H1 (cell line): ENCODE results near the gene PLVAP. TPM values are rescaled to one million over a fixed set of nuclear protein-coding genes. Genes with fewer than 3 reads are reported as not detected.

Source experiments
- CTCF ChIA-PET: fragments of 300-600 bp; sonication (Branson Sonifier 250); formaldehyde crosslinking; loops from one replicate; lab custom pipeline; 2021; ENCODE audit not compliant: partially characterized antibody; lab: Charles Lee
- POLR2A ChIA-PET: fragments of 300-600 bp; sonication (Branson Sonifier 250); formaldehyde crosslinking; loops from one replicate; lab custom pipeline; 2021; ENCODE audit warnings: inconsistent platforms; ENCODE audit not compliant: partially characterized antibody; lab: Charles Lee
- DNase-seq, 2 experiments: peaks; one replicate each; pipeline versions ENCODE4 v3.0.0 to v3.0.0-alpha.2; 2010 to 2022; ENCODE audit warnings: low spot score in 2 of 2, low read depth in 1 of 2, mixed read lengths in 1 of 2
- FAIRE-seq: peaks from 2 replicates; lab custom pipeline; 2011; peaks lifted over from hg19 to GRCh38; lab: Jason Lieb, UNC
- H2AFZ ChIP-seq: 2 replicates; pipeline ENCODE4 v1.8.1; 2012; ENCODE audit warnings: low read length, inconsistent platforms
- H2AK5ac ChIP-seq: 2 replicates; pipeline ENCODE4 v1.6.1; 2013; ENCODE audit warnings: low read depth, low read length
- H2BK120ac ChIP-seq: replicated peaks from 2 replicates; pipeline ENCODE3; 2013; ENCODE audit warnings: low read depth, low read length, inconsistent platforms
- H2BK12ac ChIP-seq: 2 replicates; pipeline ENCODE4 v1.6.1; 2013; ENCODE audit warnings: low read depth, low read length
- H2BK15ac ChIP-seq: 2 replicates; pipeline ENCODE4 v1.6.1; 2013; ENCODE audit warnings: low read length
- H2BK20ac ChIP-seq: 2 replicates; pipeline ENCODE4 v1.6.1; 2013; ENCODE audit warnings: low read length
- H2BK5ac ChIP-seq: 2 replicates; pipeline ENCODE4 v1.6.1; 2013; ENCODE audit warnings: low read depth, low read length
- H3K14ac ChIP-seq: 2 replicates; pipeline ENCODE4 v1.6.1; 2013; ENCODE audit warnings: inconsistent platforms; ENCODE audit not compliant: insufficient read length
- H3K18ac ChIP-seq: 2 replicates; pipeline ENCODE4 v1.6.1; 2013; ENCODE audit warnings: low read length; ENCODE audit errors: extremely low read depth
- H3K23ac ChIP-seq: 2 replicates; pipeline ENCODE4 v1.6.1; 2013; ENCODE audit warnings: inconsistent platforms; ENCODE audit not compliant: insufficient read length
- H3K23me2 ChIP-seq: 2 replicates; pipeline ENCODE4 v1.6.1; 2013; ENCODE audit warnings: low read depth, low read length
- H3K27ac ChIP-seq: 2 replicates; pipeline ENCODE4 v1.6.1; 2011; ENCODE audit warnings: low read depth, low read length, inconsistent platforms
- H3K27me3 ChIP-seq, 4 experiments: replicated peaks in 1 of 4; 1 replicate in 1 of 4; 2 replicates in 3 of 4; pipeline versions ENCODE4 v1.6.1 to v1.8.1; 2011 to 2013; ENCODE audit warnings: low read length in 3 of 4, mild to moderate bottlenecking in 3 of 4, inconsistent platforms in 2 of 4, mixed read lengths in 2 of 4, moderate library complexity in 1 of 4; ENCODE audit not compliant: control insufficient read depth in 3 of 4, insufficient read depth in 3 of 4; ENCODE audit errors: extremely low read depth in 1 of 4
- H3K36me3 ChIP-seq, 4 experiments: 2 replicates each; pipeline versions ENCODE4 v1.6.1 to v1.8.1; 2011 to 2013; ENCODE audit warnings: mild to moderate bottlenecking in 4 of 4, low read length in 3 of 4, moderate library complexity in 2 of 4, control low read depth in 1 of 4, inconsistent platforms in 1 of 4; ENCODE audit not compliant: insufficient read depth in 4 of 4, control insufficient read depth in 2 of 4
- H3K4ac ChIP-seq: replicated peaks from 2 replicates; pipeline ENCODE3; 2013; ENCODE audit warnings: low read length, low read depth, mixed read lengths, inconsistent platforms; ENCODE audit not compliant: insufficient read length
- H3K4me1 ChIP-seq, 4 experiments: replicated peaks in 1 of 4; 1 replicate in 1 of 4; 2 replicates in 3 of 4; pipeline versions ENCODE4 v1.6.1 to v1.8.1; 2011 to 2013; ENCODE audit warnings: low read length in 3 of 4, inconsistent platforms in 2 of 4, mixed read lengths in 1 of 4; ENCODE audit not compliant: insufficient read depth in 4 of 4, control insufficient read depth in 3 of 4
- H3K4me2 ChIP-seq, 2 experiments: 2 replicates each; pipeline versions ENCODE4 v1.6.1 to v1.8.1; 2011 to 2013; ENCODE audit warnings: low read depth in 2 of 2, low read length in 2 of 2, control low read depth in 1 of 2, inconsistent platforms in 1 of 2, mild to moderate bottlenecking in 1 of 2; ENCODE audit not compliant: insufficient read depth in 1 of 2
- H3K4me3 ChIP-seq, 4 experiments: fragments of 200-600, 300-600 bp in 1 of 4; sonication (generic), shearing (Covaris generic), sonication (Bioruptor Twin) in 1 of 4; 2 replicates each; pipeline versions ENCODE4 v1.5.1 to v1.8.1; 2011 to 2016; ENCODE audit warnings: low read length in 4 of 4, low read depth in 3 of 4, control low read depth in 2 of 4, inconsistent platforms in 2 of 4, mild to moderate bottlenecking in 2 of 4, mixed read lengths in 1 of 4, moderate library complexity in 1 of 4; ENCODE audit not compliant: insufficient read depth in 2 of 4; ENCODE audit errors: extremely low read depth in 1 of 4
- H3K56ac ChIP-seq: replicated peaks from 2 replicates; pipeline ENCODE3; 2013; ENCODE audit warnings: low read depth, mild to moderate bottlenecking, mixed read lengths, low read length, inconsistent platforms; ENCODE audit not compliant: insufficient read length
- H3K79me1 ChIP-seq: 2 replicates; pipeline ENCODE4 v1.6.1; 2013; ENCODE audit warnings: low read depth, low read length, control low read depth
- H3K79me2 ChIP-seq, 2 experiments: 2 replicates each; pipeline versions ENCODE4 v1.6.1 to v1.8.1; 2012 to 2013; ENCODE audit warnings: low read length in 2 of 2, mild to moderate bottlenecking in 2 of 2, inconsistent platforms in 1 of 2; ENCODE audit not compliant: insufficient read depth in 2 of 2, control insufficient read depth in 1 of 2
- H3K9ac ChIP-seq, 4 experiments: replicated peaks in 1 of 4; 1 replicate in 1 of 4; 2 replicates in 3 of 4; pipeline versions ENCODE4 v1.6.1 to v1.8.1; 2011 to 2013; ENCODE audit warnings: low read depth in 3 of 4, low read length in 3 of 4, control low read depth in 2 of 4, mild to moderate bottlenecking in 2 of 4, moderate library complexity in 2 of 4, inconsistent platforms in 1 of 4; ENCODE audit errors: extremely low read depth in 1 of 4
- H3K9me3 ChIP-seq, 2 experiments: 2 replicates each; pipeline versions ENCODE4 v1.6.1 to v1.8.1; 2012 to 2013; ENCODE audit warnings: mild to moderate bottlenecking in 2 of 2, moderate library complexity in 2 of 2, control low read depth in 1 of 2, inconsistent platforms in 1 of 2, low read depth in 1 of 2, low read length in 1 of 2, mixed read lengths in 1 of 2; ENCODE audit not compliant: insufficient read depth in 2 of 2
- H4K20me1 ChIP-seq, 2 experiments: replicated peaks in 1 of 2; 2 replicates each; pipeline versions ENCODE3 to v1.8.1; 2011 to 2013; ENCODE audit warnings: inconsistent platforms in 2 of 2, low read length in 2 of 2, mild to moderate bottlenecking in 1 of 2; ENCODE audit not compliant: insufficient read depth in 2 of 2, control insufficient read depth in 1 of 2
- H4K5ac ChIP-seq: 2 replicates; pipeline ENCODE4 v1.6.1; 2013; ENCODE audit warnings: low read length, low read depth, mixed read lengths, inconsistent platforms; ENCODE audit not compliant: insufficient read length
- H4K8ac ChIP-seq: 2 replicates; pipeline ENCODE4 v1.8.0; 2013; ENCODE audit warnings: mild to moderate bottlenecking, moderate library complexity, low read length, inconsistent platforms; ENCODE audit not compliant: insufficient read depth; ENCODE audit errors: extremely low read depth
- H4K91ac ChIP-seq: replicated peaks from 2 replicates; pipeline ENCODE3; 2013; ENCODE audit warnings: low read length, mixed read lengths, inconsistent platforms; ENCODE audit not compliant: insufficient read length
- CREB1 ChIP-seq: IDR thresholded peaks from 2 replicates; pipeline ENCODE4 v1.6.1; 2012; ENCODE audit warnings: inconsistent platforms
- GABPA ChIP-seq: IDR thresholded peaks from 2 replicates; pipeline ENCODE4 v1.6.1; 2011; ENCODE audit warnings: mild to moderate bottlenecking, low read length, moderate library complexity, borderline replicate concordance; ENCODE audit not compliant: insufficient read depth
- KDM1A ChIP-seq: fragments of 200-600, 300-600 bp; sonication (generic); IDR thresholded peaks from 2 replicates; pipeline ENCODE4 v1.7.1; 2016; ENCODE audit warnings: mild to moderate bottlenecking, low read length, borderline replicate concordance
- POLR2AphosphoS5 ChIP-seq: IDR thresholded peaks from 2 replicates; pipeline ENCODE4 v1.6.1; 2011; ENCODE audit warnings: low read depth, low read length
- RAD21 ChIP-seq, 2 experiments: IDR thresholded peaks in 1 of 2; conservative IDR thresholded peaks in 1 of 2; 2 replicates each; pipeline ENCODE4 v1.6.1; 2011; ENCODE audit warnings: low read depth in 2 of 2, low read length in 2 of 2, improper control_type of control experiment in 1 of 2, inconsistent platforms in 1 of 2, mild to moderate bottlenecking in 1 of 2, moderate library complexity in 1 of 2
- RXRA ChIP-seq: IDR thresholded peaks from 2 replicates; pipeline ENCODE4 v1.6.1; 2011; ENCODE audit warnings: low read depth, mild to moderate bottlenecking, low read length, moderate library complexity; ENCODE audit not compliant: insufficient read depth
- SIN3A ChIP-seq, 2 experiments: IDR thresholded peaks in 1 of 2; conservative IDR thresholded peaks in 1 of 2; 2 replicates each; pipeline ENCODE4 v1.6.1; 2011 to 2012; ENCODE audit warnings: low read length in 2 of 2, improper control_type of control experiment in 1 of 2, low read depth in 1 of 2, mild to moderate bottlenecking in 1 of 2
- WGBS, 2 experiments: shearing (Covaris generic) in 1 of 2; methylation state at CpG; one replicate each; pipeline versions ENCODE4 v1.1.6 to v1.1.7; 2013 to 2015; ENCODE audit warnings: low lambda C conversion rate in 2 of 2, mixed read lengths in 2 of 2, inconsistent platforms in 1 of 2, low coverage in 1 of 2, missing lambda C conversion rate in 1 of 2; ENCODE audit not compliant: insufficient replicate concordance in 2 of 2, insufficient coverage in 1 of 2, insufficient read length in 1 of 2; ENCODE audit errors: extremely low coverage in 1 of 2, missing lambda C conversion rate in 1 of 2; 5-methylcytosine and 5-hydroxymethylcytosine counted together
- polyA plus RNA-seq, 7 experiments: library from polyadenylated mRNA; depleted of rRNA in 3 of 7; stranded (reverse) in 5 of 7; unstranded in 2 of 7; fragments of >200 nt in 5 of 7; fragments of 200-250 nt in 2 of 7; gene quantifications; 1 replicate in 5 of 7; 2 replicates in 1 of 7; 4 replicates in 1 of 7; pipeline versions ENCODE4 v1.2.1 to v1.2.3, GENCODE V29; 2011 to 2013; ENCODE audit warnings: missing spikeins in 2 of 7, mixed read lengths in 2 of 7
- total RNA-seq: library from RNA; stranded (reverse); fragmentation: NEBNext Ultra II Directional; extraction: Animal tissue kit (Norgen Biotek cat#: 25700); gene quantifications from 2 replicates; pipeline ENCODE4 v1.2.1, GENCODE V29; 2021
- TF ChIP-seq, protein P1 (sequence below): IDR thresholded peaks from 2 replicates; pipeline ENCODE4 v1.6.1; 2012; ENCODE audit warnings: inconsistent platforms
- TF ChIP-seq, protein P2 (sequence below): IDR thresholded peaks from 2 replicates; pipeline ENCODE4 v1.6.1; 2011; ENCODE audit warnings: low read length, improper control_type of control experiment

The PLVAP gene
- total and polyA plus RNA-seq, 2 of the 8 experiments (the other 6 are each of a cell fraction or from before 2014, with no cell fraction given) = 0.32 TPM; not detected in 1

DNA sequence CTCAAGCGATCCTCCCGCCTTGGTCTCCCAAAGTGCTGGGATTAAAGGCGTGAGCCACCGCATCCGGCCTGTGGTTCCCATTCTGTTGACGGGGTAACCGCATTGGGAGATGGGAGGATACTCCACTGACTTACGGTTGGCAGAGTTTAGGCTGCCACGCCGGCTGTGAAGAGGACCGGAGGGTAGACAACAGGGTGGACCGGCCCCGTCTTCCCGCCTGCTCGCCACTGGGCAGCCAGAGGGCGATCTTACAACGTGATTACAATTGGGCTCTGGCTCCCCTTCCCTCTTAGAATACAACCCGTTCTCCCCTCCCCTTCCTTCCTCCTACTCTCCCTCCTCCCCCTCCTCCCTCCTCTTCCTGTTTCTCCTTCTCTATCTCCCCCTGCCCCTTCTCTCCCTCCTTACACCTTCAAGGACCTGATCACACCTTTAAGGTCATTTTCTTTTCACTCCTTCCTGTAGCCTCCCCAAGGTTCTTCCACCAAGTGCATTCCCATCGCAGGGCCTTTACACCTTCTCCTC is 17.8 kb upstream of the PLVAP start:
- peaks cover 0 to 3% (median 0%) of the 10 kb centered on the region in 4 experiments; a peak in 2 of 7 replicates for H3K27me3 ChIP-seq
- TF ChIP-seq KDM1A = peak; percentile 97; the same call in 1 of the 2 replicates
- TF ChIP-seq SIN3A (conservative IDR thresholded peaks at IDR 0.05 in 1 of 2, IDR thresholded peaks at IDR 0.05 in 1 of 2; ENCODE audit: low read depth in 1 of 2, low read length in 2 of 2) = 0 out of 4 replicates have a peak, but pooled peaks of 1 of the 2 experiments have one; percentile 56
- no peak for TF ChIP-seq RXRA
- TF ChIP-seq, protein P1, sequence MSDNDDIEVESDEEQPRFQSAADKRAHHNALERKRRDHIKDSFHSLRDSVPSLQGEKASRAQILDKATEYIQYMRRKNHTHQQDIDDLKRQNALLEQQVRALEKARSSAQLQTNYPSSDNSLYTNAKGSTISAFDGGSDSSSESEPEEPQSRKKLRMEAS = peak; percentile 67
- TF ChIP-seq GABPA = peak; percentile 36; the same call in 1 of the 2 replicates
- TF ChIP-seq CREB1 = peak; percentile 58; the same call in 1 of the 2 replicates
- TF ChIP-seq RAD21 (IDR thresholded peaks at IDR 0.05 in 1 of 2, conservative IDR thresholded peaks at IDR 0.05 in 1 of 2; ENCODE audit: low read depth in 2 of 2, low read length in 2 of 2) = peak; percentile 85 to 91
- TF ChIP-seq POLR2AphosphoS5 = peak; percentile 67; the same call in 1 of the 2 replicates
- TF ChIP-seq, protein P2, sequence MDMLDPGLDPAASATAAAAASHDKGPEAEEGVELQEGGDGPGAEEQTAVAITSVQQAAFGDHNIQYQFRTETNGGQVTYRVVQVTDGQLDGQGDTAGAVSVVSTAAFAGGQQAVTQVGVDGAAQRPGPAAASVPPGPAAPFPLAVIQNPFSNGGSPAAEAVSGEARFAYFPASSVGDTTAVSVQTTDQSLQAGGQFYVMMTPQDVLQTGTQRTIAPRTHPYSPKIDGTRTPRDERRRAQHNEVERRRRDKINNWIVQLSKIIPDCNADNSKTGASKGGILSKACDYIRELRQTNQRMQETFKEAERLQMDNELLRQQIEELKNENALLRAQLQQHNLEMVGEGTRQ = no peak

More for the DNA sequence above, 17.8 kb upstream of the PLVAP start:
- H3K9me3 ChIP-seq = no peaks in the 10 kb centered on the region
- H3K23ac ChIP-seq = no peak overlapping the region
- no peak overlapping the region for H3K14ac ChIP-seq
- CTCF ChIA-PET = interaction anchor here (0.6 to 13.5 kb wide), 29 partner anchors 8 to 949 kb away, joined by 3 to 153 read pairs (median 4); partner anchors contain the start of genes BST2, DDA1, MVB12A and NXNL1
- no peak overlapping the region; a peak in 1 of 8 replicates for H3K4me3 ChIP-seq
- H3K27ac ChIP-seq = peak overlapping the region; percentile 55; the same call in 1 of the 2 replicates
- no peak overlapping the region for H3K9ac ChIP-seq
- peaks cover 11% of the 10 kb centered on the region for H3K23me2 ChIP-seq
- no peaks in the 10 kb centered on the region for H3K79me1 ChIP-seq
- H3K4me1 ChIP-seq = peaks cover 0 to 6% (median 3%) of the 10 kb centered on the region in 4 experiments; a peak in 4 of 7 replicates
- H2AK5ac ChIP-seq = no peak overlapping the region
- peak; percentile 90 for FAIRE-seq
- H3K18ac ChIP-seq = peak overlapping the region; percentile 24; the same call in 1 of the 2 replicates
- peak overlapping the region; percentile 12 for H4K91ac ChIP-seq
- no peak overlapping the region for H4K8ac ChIP-seq
- H3K79me2 ChIP-seq = no peaks in the 10 kb centered on the region
- WGBS, 2 experiments = 27% methylated on average over 18 of the region's 19 CpGs; no CpG with 5 or more reads in 1 of the 2 experiments
- H2BK120ac ChIP-seq = no peak overlapping the region
- H2BK12ac ChIP-seq = no peak overlapping the region
- peaks cover 0 to 11% (median 0%) of the 10 kb centered on the region in 4 experiments; a peak in 2 of 8 replicates for H3K36me3 ChIP-seq
- H3K4me2 ChIP-seq = no peak overlapping the region; a peak in 1 of 4 replicates
- no peak overlapping the region for H3K4ac ChIP-seq
- peak overlapping the region; percentile 1 for H4K5ac ChIP-seq
- POLR2A ChIA-PET = interaction anchor here (0.6 to 2.9 kb wide), 6 partner anchors 10 to 86 kb away, joined by 3 to 12 read pairs (median 4); partner anchors contain the start of genes BST2, DDA1 and MVB12A
- no peaks in the 10 kb centered on the region for H4K20me1 ChIP-seq
- no peak overlapping the region for H3K56ac ChIP-seq
- peak; percentile 86 to 89 for DNase-seq
- H2BK5ac ChIP-seq = peak overlapping the region; percentile 60; the same call in 1 of the 2 replicates
- no peak overlapping the region for H2AFZ ChIP-seq
- H2BK20ac ChIP-seq = no peak overlapping the region
- no peak overlapping the region for H2BK15ac ChIP-seq
